ENCODE data around the gene PRRT2.

DNA sequence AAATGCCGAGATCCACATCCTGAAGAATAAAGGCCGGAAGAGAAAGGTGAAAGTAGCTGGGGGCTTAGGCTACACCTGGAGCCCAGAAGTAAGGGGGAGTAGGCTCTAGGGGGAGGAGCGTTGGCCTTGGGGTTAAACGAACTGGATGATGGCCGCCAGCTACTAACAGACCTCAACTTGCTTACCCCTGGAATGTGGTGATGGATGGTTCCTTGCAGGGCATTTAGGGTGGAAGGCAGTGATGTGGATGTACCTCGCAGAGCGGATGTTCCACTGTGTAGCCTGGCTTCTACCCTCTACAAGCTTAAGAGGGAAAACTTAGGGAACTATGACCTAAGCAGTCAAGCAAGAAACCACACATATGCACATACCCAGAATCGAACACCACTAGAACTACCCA lies 8.0 kb upstream of the PRRT2 start:
- TF ChIP-seq CTCF (IDR thresholded peaks at IDR 0.05 in 8 of 11, conservative IDR thresholded peaks at IDR 0.05 in 3 of 11), result no peak
- no peak for TF ChIP-seq POLR2A (IDR thresholded peaks at IDR 0.05)
- no peak for TF ChIP-seq POLR2AphosphoS5 (IDR thresholded peaks at IDR 0.05)

Data from spleen (tissue), 7 donors.